B cell (primary cell): ENCODE data around the gene MAP3K19. TPM values are rescaled to one million over a fixed set of nuclear protein-coding genes. Genes with fewer than 3 reads are reported as not detected.

Source experiments
- ATAC-seq: fragments of 200-7000 bp; cut with Tn5 transposase; one replicate; pipeline ENCODE4 v1.10.0; 2021; ENCODE audit warnings: low read depth, mild to moderate bottlenecking, moderate number of reproducible peaks, moderate library complexity
- CTCF ChIA-PET: fragments of 350-600 bp; sonication (Branson Sonifier 250); formaldehyde crosslinking; loops from one replicate; lab custom pipeline; 2021; ENCODE audit warnings: antibody characterized with exemption, inconsistent platforms; lab: Charles Lee
- POLR2A ChIA-PET: fragments of 350-600 bp; sonication (Branson Sonifier 250); formaldehyde crosslinking; loops from one replicate; lab custom pipeline; 2021; ENCODE audit warnings: antibody characterized with exemption; lab: Charles Lee
- DNase-seq: peaks from one replicate; pipeline ENCODE4 v3.0.0; 2013
- H2AFZ ChIP-seq: 2 replicates; pipeline ENCODE4 v1.6.1; 2012; ENCODE audit warnings: mild to moderate bottlenecking, low read depth, low read length; ENCODE audit not compliant: insufficient read depth, poor library complexity, severe bottlenecking
- H3K27ac ChIP-seq, 2 donors: 1 replicate in 1 of 2; 2 replicates in 1 of 2; pipeline ENCODE4 v1.5.1; 2012 to 2013; ENCODE audit warnings: low read length in 2 of 2, mild to moderate bottlenecking in 2 of 2, moderate library complexity in 1 of 2
- H3K27me3 ChIP-seq, 4 experiments: fragments of 200-600 bp in 1 of 4; sonication (generic) in 1 of 4; replicated peaks in 1 of 4; 1 replicate in 2 of 4; 2 replicates in 2 of 4; pipeline versions ENCODE4 v1.6.1 to v1.7.0; 2013 to 2016; ENCODE audit warnings: low read length in 3 of 4, mild to moderate bottlenecking in 2 of 4, mixed read lengths in 1 of 4, moderate library complexity in 1 of 4; ENCODE audit not compliant: insufficient read depth in 4 of 4, control insufficient read depth in 3 of 4; ENCODE audit errors: control extremely low read depth in 1 of 4
- H3K36me3 ChIP-seq, 2 experiments: replicated peaks in 1 of 2; 1 replicate in 1 of 2; 2 replicates in 1 of 2; pipeline versions ENCODE4 v1.6.1 to v1.7.1; 2013; ENCODE audit warnings: low read length in 1 of 2; ENCODE audit not compliant: insufficient read depth in 2 of 2, control insufficient read depth in 1 of 2; ENCODE audit errors: control extremely low read depth in 1 of 2, extremely low read depth in 1 of 2
- H3K4me1 ChIP-seq, 2 donors: fragments of 200-600 bp in 1 of 2; sonication (generic) in 1 of 2; 1 replicate in 1 of 2; 2 replicates in 1 of 2; pipeline versions ENCODE4 v1.5.1 to v1.6.1; 2013 to 2017; ENCODE audit warnings: low read length in 2 of 2; ENCODE audit not compliant: control insufficient read depth in 2 of 2, insufficient read depth in 2 of 2
- H3K4me2 ChIP-seq: replicated peaks from 2 replicates; pipeline ENCODE3; 2012; ENCODE audit warnings: mild to moderate bottlenecking, low read depth, low read length; ENCODE audit not compliant: poor library complexity, severe bottlenecking
- H3K4me3 ChIP-seq, 5 experiments: fragments of 200-600 bp in 1 of 5; sonication (generic) in 1 of 5; 1 replicate in 3 of 5; 2 replicates in 2 of 5; pipeline versions ENCODE4 v1.5.1 to v1.7.0; 2011 to 2016; ENCODE audit warnings: low read length in 4 of 5, mild to moderate bottlenecking in 4 of 5, low read depth in 2 of 5, control low read depth in 1 of 5, moderate library complexity in 1 of 5; ENCODE audit not compliant: insufficient read depth in 1 of 5; ENCODE audit errors: control extremely low read depth in 1 of 5, extremely low read depth in 1 of 5
- H3K79me2 ChIP-seq: fragments of 200-600 bp; sonication (generic); one replicate; pipeline ENCODE4 v1.6.0; 2016; ENCODE audit warnings: low read length; ENCODE audit not compliant: control insufficient read depth, insufficient read depth
- H3K9ac ChIP-seq: fragments of 200-600 bp; sonication (generic); 2 replicates; pipeline ENCODE4 v1.6.1; 2017; ENCODE audit warnings: mild to moderate bottlenecking, low read length, moderate library complexity
- H3K9me3 ChIP-seq, 3 donors: one replicate each; pipeline versions ENCODE4 v1.6.1 to v1.7.1; 2013; ENCODE audit warnings: low read length in 2 of 3; ENCODE audit not compliant: control insufficient read depth in 2 of 3, insufficient read depth in 1 of 3; ENCODE audit errors: control extremely low read depth in 1 of 3
- H4K20me1 ChIP-seq: 2 replicates; pipeline ENCODE4 v1.6.0; 2012; ENCODE audit warnings: mild to moderate bottlenecking, low read length; ENCODE audit not compliant: insufficient read depth, control insufficient read depth, poor library complexity, severe bottlenecking
- H3K27ac Mint-ChIP-seq: one replicate; pipeline ENCODE4 v1.8.0; 2021; ENCODE audit warnings: mixed read lengths
- H3K27me3 Mint-ChIP-seq: one replicate; pipeline ENCODE4 v1.8.0; 2021; ENCODE audit warnings: mixed read lengths
- H3K4me1 Mint-ChIP-seq: one replicate; pipeline ENCODE4 v1.8.0; 2021; ENCODE audit warnings: mixed read lengths
- H3K4me3 Mint-ChIP-seq: one replicate; pipeline ENCODE4 v1.8.0; 2021; ENCODE audit warnings: mixed read lengths
- H3K9me3 Mint-ChIP-seq: one replicate; pipeline ENCODE4 v1.8.0; 2022; ENCODE audit warnings: mixed read lengths; ENCODE audit not compliant: insufficient read depth
- CTCF ChIP-seq: fragments of 200-600 bp; IDR thresholded peaks from one replicate; pipeline ENCODE4 v1.8.0; 2022; ENCODE audit warnings: antibody characterized with exemption, mild to moderate bottlenecking
- EZH2 ChIP-seq: IDR thresholded peaks from 2 replicates; pipeline ENCODE4 v1.6.1; 2012; ENCODE audit warnings: borderline replicate concordance, low read depth, mild to moderate bottlenecking, moderate library complexity, low read length; ENCODE audit not compliant: insufficient read depth, poor library complexity, severe bottlenecking
- intact Hi-C: fragments of 100-400 bp; cut with micrococcal nuclease; formaldehyde crosslinking; loops from one replicate; pipeline ENCODE4 v1.10.0; 2022
- polyA plus RNA-seq: library from polyadenylated mRNA; depleted of rRNA; stranded (reverse); fragments of >200 nt; gene quantifications from 2 replicates; pipeline ENCODE4 v1.2.3, GENCODE V29; 2012
- total RNA-seq, 2 donors: library from RNA; stranded (reverse); fragments of 120-200 nt in 1 of 2; gene quantifications; 1 replicate in 1 of 2; 2 replicates in 1 of 2; pipeline versions ENCODE4 v1.2.3 to v1.2.4, GENCODE V29; 2013 to 2022

The MAP3K19 gene
- total and polyA plus RNA-seq, 2 donors (not counting 1 experiment from before 2014, with no cell fraction given): 0.46 TPM; not detected in 1

GRCh38 chr2:135059577-135059976 is 12.3 kb upstream of the MAP3K19 start:
- H3K4me1 ChIP-seq: peaks cover 0 to under 1% of the 10 kb centered on the region in 2 donors
- H3K4me3 Mint-ChIP-seq: no peak overlapping the region
- no peaks in the 10 kb centered on the region for H3K27me3 Mint-ChIP-seq
- peaks cover 40% of the 10 kb centered on the region for H4K20me1 ChIP-seq
- no peak overlapping the region for H3K27ac ChIP-seq
- no peak overlapping the region for H3K27ac Mint-ChIP-seq
- CTCF ChIA-PET: interaction anchor here (0.6 kb wide), 1 partner anchor 172 kb away, joined by 3 read pairs; no protein-coding TSS in a partner anchor
- POLR2A ChIA-PET: no interaction called here
- TF ChIP-seq EZH2: no peak
- TF ChIP-seq CTCF: no peak
- no peak overlapping the region for H3K9ac ChIP-seq
- H3K27me3 ChIP-seq: no peaks in the 10 kb centered on the region
- intact Hi-C loops: loop anchor here (10.0 kb wide), 2 partner anchors 115 to 325 kb away; no protein-coding TSS in a partner anchor
- DNase-seq (no peak), ATAC-seq (no peak)
- H3K9me3 ChIP-seq: peaks cover 0 to 1% (median 0%) of the 10 kb centered on the region in 3 donors
- H3K4me1 Mint-ChIP-seq: peaks cover 26% of the 10 kb centered on the region
- no peak overlapping the region for H3K4me3 ChIP-seq
- peaks cover 8 to 31% of the 10 kb centered on the region in 2 experiments for H3K36me3 ChIP-seq
- no peak overlapping the region for H2AFZ ChIP-seq
- no peak overlapping the region for H3K4me2 ChIP-seq
- no peaks in the 10 kb centered on the region for H3K9me3 Mint-ChIP-seq
- peaks cover 88% of the 10 kb centered on the region for H3K79me2 ChIP-seq

- ChIA-PET CTCF (interaction anchor here (1.6 kb wide), 1 partner anchor 10 kb away, joined by 3 read pairs; no protein-coding TSS in a partner anchor), POLR2A (no interaction called here)
- Histone ChIP-seq H3K36me3 (peaks cover 5 to 24% of the 10 kb centered on the region in 2 experiments), H2AFZ (no peak overlapping the region), H3K4me1 (peaks cover 16 to 17% of the 10 kb centered on the region in 2 donors), H3K79me2 (peaks cover 83% of the 10 kb centered on the region), H3K27ac (no peak overlapping the region), H3K4me2 (no peak overlapping the region), H3K27me3 (no peaks in the 10 kb centered on the region), H4K20me1 (peaks cover 17% of the 10 kb centered on the region), H3K9ac (no peak overlapping the region), H3K4me3 (no peak overlapping the region), H3K9me3 (no peaks in the 10 kb centered on the region)
- no peak overlapping the region for H3K4me3 Mint-ChIP-seq
- no peak for TF ChIP-seq EZH2
- TF ChIP-seq CTCF: no peak
- no peak for ATAC-seq
- DNase-seq: no peak
- no peaks in the 10 kb centered on the region for H3K9me3 Mint-ChIP-seq
- H3K4me1 Mint-ChIP-seq: peaks cover 40% of the 10 kb centered on the region
- no peaks in the 10 kb centered on the region for H3K27me3 Mint-ChIP-seq
- intact Hi-C loops: loop anchor here (10.0 kb wide), 2 partner anchors 112 to 322 kb away; no protein-coding TSS in a partner anchor
- no peak overlapping the region for H3K27ac Mint-ChIP-seq
Measured at GRCh38 chr2:135056790-135057189, 9.5 kb upstream of the MAP3K19 start.
